Measurements from ENCODE around the gene PCSK5. TPM values are rescaled to one million over a fixed set of nuclear protein-coding genes. Genes with fewer than 3 reads are reported as not detected.

The PCSK5 gene
- total RNA-seq, 1 experiment from 2014 or later: 6.9 TPM

DNA sequence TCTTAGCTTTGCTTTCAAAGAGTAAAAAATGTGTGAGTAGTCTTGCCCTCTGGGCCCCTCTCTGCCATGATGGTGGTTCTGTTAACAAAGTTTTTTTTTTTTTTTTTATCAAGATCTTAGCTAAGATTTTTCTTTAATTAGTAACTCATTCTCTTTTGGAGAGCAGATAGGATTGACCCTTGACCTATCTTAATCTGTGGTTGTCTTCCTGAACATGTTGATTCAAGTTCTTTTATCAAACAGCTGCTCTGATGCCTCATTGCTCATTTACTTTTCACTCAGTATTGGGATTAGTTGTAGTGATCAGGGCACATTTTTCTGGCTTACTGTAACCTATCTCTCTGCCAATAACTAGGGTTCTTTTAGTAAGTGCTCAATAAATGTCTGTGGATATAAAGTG lies 106.3 kb downstream of the PCSK5 start:
- H3K9ac ChIP-seq (ENCODE audit: low read length): no peak overlapping the region
- CTCF ChIA-PET: no interaction called here
- DNase-seq (ENCODE audit: low read depth, low spot score) (no peak), ATAC-seq (no peak)
- H3K36me3 ChIP-seq (ENCODE audit: control insufficient read depth in 1 of 2, insufficient read depth in 2 of 2, low read length in 2 of 2): no peaks in the 10 kb centered on the region
- no peaks in the 10 kb centered on the region for H3K79me2 ChIP-seq (ENCODE audit: insufficient read depth, low read length)
- no peak overlapping the region for H3K4me2 ChIP-seq (ENCODE audit: low read length)
- TF ChIP-seq SRF (IDR thresholded peaks at IDR 0.05; ENCODE audit: low read depth): no peak
- no peak overlapping the region for H2AFZ ChIP-seq (ENCODE audit: low read depth, low read length, poor library complexity, severe bottlenecking)
- BruUV-seq (replicated peaks): no TSS peak
- H3K27ac ChIP-seq (ENCODE audit: low read depth, low read length): no peak overlapping the region
- H3K4me3 ChIP-seq (replicated peaks in 1 of 2; ENCODE audit: low read depth in 1 of 2, low read length in 2 of 2): no peak overlapping the region
- peaks cover 0 to 13% of the 10 kb centered on the region in 2 experiments; a peak in 2 of 4 replicates for H3K4me1 ChIP-seq (ENCODE audit: control insufficient read depth in 1 of 2, insufficient read depth in 2 of 2, low read length in 2 of 2)
- H3K27me3 ChIP-seq (ENCODE audit: insufficient read depth, low read length): no peaks in the 10 kb centered on the region
- no peaks in the 10 kb centered on the region for H3K9me3 ChIP-seq (ENCODE audit: control insufficient read depth in 1 of 2, insufficient read depth in 1 of 2, low read depth in 1 of 2, low read length in 2 of 2)
- H4K20me1 ChIP-seq (ENCODE audit: insufficient read depth): no peaks in the 10 kb centered on the region
- H3K9me2 ChIP-seq (ENCODE audit: insufficient read depth): no peaks in the 10 kb centered on the region
- POLR2A ChIA-PET: no interaction called here
- intact Hi-C loops (cut with micrococcal nuclease): no loop called here
- RAD21 ChIA-PET (ENCODE audit: low non-redundant PET in 1 of 2, low total read pairs in 2 of 2, uncharacterized antibody in 2 of 2, unreplicated experiment in 2 of 2): no interaction called here

DNA sequence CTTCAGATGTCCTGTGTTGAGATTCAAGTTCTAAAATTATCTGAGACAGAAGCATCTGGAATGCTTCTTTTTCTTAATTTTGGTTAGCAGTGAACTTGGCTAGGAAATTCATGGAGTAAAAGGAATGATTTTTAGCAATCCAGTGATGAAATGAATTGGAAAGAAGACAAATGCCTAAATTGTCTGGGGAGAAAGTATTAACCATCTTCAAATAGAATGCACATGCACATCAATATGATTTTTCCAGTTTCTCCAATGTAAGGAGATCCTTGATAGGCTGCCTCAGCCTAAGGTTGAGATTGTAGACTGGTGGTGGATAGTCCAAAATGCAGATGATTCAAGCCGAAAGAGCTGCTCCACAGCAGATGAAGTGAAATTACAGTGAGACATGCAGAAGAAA lies 106.7 kb downstream of the PCSK5 start:
- Histone ChIP-seq H3K27me3 (ENCODE audit: insufficient read depth, low read length) (no peaks in the 10 kb centered on the region), H2AFZ (ENCODE audit: low read depth, low read length, poor library complexity, severe bottlenecking) (no peak overlapping the region), H3K27ac (ENCODE audit: low read depth, low read length) (no peak overlapping the region), H3K9me2 (ENCODE audit: insufficient read depth) (no peaks in the 10 kb centered on the region), H3K4me3 (replicated peaks in 1 of 2; ENCODE audit: low read depth in 1 of 2, low read length in 2 of 2) (no peak overlapping the region), H3K4me2 (ENCODE audit: low read length) (no peak overlapping the region), H3K36me3 (ENCODE audit: control insufficient read depth in 1 of 2, insufficient read depth in 2 of 2, low read length in 2 of 2) (no peaks in the 10 kb centered on the region), H3K9ac (ENCODE audit: low read length) (no peak overlapping the region), H3K4me1 (ENCODE audit: control insufficient read depth in 1 of 2, insufficient read depth in 2 of 2, low read length in 2 of 2) (peaks cover 0 to 13% of the 10 kb centered on the region in 2 experiments; a peak in 2 of 4 replicates), H4K20me1 (ENCODE audit: insufficient read depth) (no peaks in the 10 kb centered on the region), H3K79me2 (ENCODE audit: insufficient read depth, low read length) (no peaks in the 10 kb centered on the region), H3K9me3 (ENCODE audit: control insufficient read depth in 1 of 2, insufficient read depth in 1 of 2, low read depth in 1 of 2, low read length in 2 of 2) (no peaks in the 10 kb centered on the region)
- TF ChIP-seq YY1 (IDR thresholded peaks at IDR 0.05; ENCODE audit: extremely low read depth, insufficient replicate concordance, low read depth, low read length) (no peak), SRF (IDR thresholded peaks at IDR 0.05; ENCODE audit: low read depth) (no peak), EZH2 (IDR thresholded peaks at IDR 0.05) (no peak), POLR2AphosphoS5 (IDR thresholded peaks at IDR 0.05; ENCODE audit: low read depth, low read length) (no peak), CBX3 (IDR thresholded peaks at IDR 0.05; ENCODE audit: low read depth) (no peak), EZH2phosphoT487 (IDR thresholded peaks at IDR 0.05; ENCODE audit: borderline replicate concordance) (no peak), ZFX (IDR thresholded peaks at IDR 0.05) (no peak)
- TF ChIP-seq, protein P1, sequence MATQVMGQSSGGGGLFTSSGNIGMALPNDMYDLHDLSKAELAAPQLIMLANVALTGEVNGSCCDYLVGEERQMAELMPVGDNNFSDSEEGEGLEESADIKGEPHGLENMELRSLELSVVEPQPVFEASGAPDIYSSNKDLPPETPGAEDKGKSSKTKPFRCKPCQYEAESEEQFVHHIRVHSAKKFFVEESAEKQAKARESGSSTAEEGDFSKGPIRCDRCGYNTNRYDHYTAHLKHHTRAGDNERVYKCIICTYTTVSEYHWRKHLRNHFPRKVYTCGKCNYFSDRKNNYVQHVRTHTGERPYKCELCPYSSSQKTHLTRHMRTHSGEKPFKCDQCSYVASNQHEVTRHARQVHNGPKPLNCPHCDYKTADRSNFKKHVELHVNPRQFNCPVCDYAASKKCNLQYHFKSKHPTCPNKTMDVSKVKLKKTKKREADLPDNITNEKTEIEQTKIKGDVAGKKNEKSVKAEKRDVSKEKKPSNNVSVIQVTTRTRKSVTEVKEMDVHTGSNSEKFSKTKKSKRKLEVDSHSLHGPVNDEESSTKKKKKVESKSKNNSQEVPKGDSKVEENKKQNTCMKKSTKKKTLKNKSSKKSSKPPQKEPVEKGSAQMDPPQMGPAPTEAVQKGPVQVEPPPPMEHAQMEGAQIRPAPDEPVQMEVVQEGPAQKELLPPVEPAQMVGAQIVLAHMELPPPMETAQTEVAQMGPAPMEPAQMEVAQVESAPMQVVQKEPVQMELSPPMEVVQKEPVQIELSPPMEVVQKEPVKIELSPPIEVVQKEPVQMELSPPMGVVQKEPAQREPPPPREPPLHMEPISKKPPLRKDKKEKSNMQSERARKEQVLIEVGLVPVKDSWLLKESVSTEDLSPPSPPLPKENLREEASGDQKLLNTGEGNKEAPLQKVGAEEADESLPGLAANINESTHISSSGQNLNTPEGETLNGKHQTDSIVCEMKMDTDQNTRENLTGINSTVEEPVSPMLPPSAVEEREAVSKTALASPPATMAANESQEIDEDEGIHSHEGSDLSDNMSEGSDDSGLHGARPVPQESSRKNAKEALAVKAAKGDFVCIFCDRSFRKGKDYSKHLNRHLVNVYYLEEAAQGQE (IDR thresholded peaks at IDR 0.05; ENCODE audit: low read depth): no peak
- RAD21 ChIA-PET (ENCODE audit: low non-redundant PET in 1 of 2, low total read pairs in 2 of 2, uncharacterized antibody in 2 of 2, unreplicated experiment in 2 of 2): no interaction called here
- ATAC-seq (no peak), DNase-seq (ENCODE audit: low read depth, low spot score) (no peak)
- CTCF ChIA-PET: no interaction called here
- intact Hi-C loops (cut with micrococcal nuclease): no loop called here
- POLR2A ChIA-PET: no interaction called here
- BruUV-seq (replicated peaks): no TSS peak
